Loucy (cell line): Measurements from ENCODE around the gene ELL2.

Experiments used
- H2AFZ ChIP-seq: fragments of 200-600 bp; sonication (generic); 2 replicates; pipeline ENCODE4 v1.6.0; 2016; ENCODE audit warnings: antibody characterized with exemption, mild to moderate bottlenecking, low read length, moderate library complexity
- H3F3A ChIP-seq: fragments of 200-600 bp; 2 replicates; pipeline ENCODE4 v1.6.0; 2016; ENCODE audit warnings: antibody characterized with exemption, low read depth, mild to moderate bottlenecking
- H3K27me3 ChIP-seq: fragments of 200-600 bp; sonication (generic); 2 replicates; pipeline ENCODE4 v1.6.1; 2014; ENCODE audit warnings: low read length, mild to moderate bottlenecking; ENCODE audit not compliant: insufficient read depth, poor library complexity, severe bottlenecking
- H3K36me3 ChIP-seq: fragments of 200-600 bp; sonication (generic); 2 replicates; pipeline ENCODE4 v1.6.1; 2016; ENCODE audit warnings: low read length; ENCODE audit not compliant: insufficient read depth
- H3K4me1 ChIP-seq: fragments of 200-600 bp; sonication (generic); 2 replicates; pipeline ENCODE4 v1.5.1; 2014; ENCODE audit warnings: low read length, mild to moderate bottlenecking; ENCODE audit not compliant: insufficient read depth, poor library complexity, severe bottlenecking
- H3K4me2 ChIP-seq: fragments of 200-600 bp; sonication (generic); 2 replicates; pipeline ENCODE4 v1.6.0; 2014; ENCODE audit warnings: antibody characterized with exemption, low read length, low read depth, mild to moderate bottlenecking; ENCODE audit not compliant: poor library complexity, severe bottlenecking
- H3K4me3 ChIP-seq: fragments of 200-600 bp; sonication (generic); 2 replicates; pipeline ENCODE4 v1.5.1; 2014; ENCODE audit warnings: low read length, mild to moderate bottlenecking, mixed read lengths; ENCODE audit not compliant: poor library complexity, severe bottlenecking
- H3K79me2 ChIP-seq: fragments of 200-600 bp; sonication (generic); 2 replicates; pipeline ENCODE4 v1.6.1; 2014; ENCODE audit warnings: low read length; ENCODE audit not compliant: insufficient read depth
- H3K9ac ChIP-seq: fragments of 200-600 bp; sonication (generic); 2 replicates; pipeline ENCODE4 v1.6.0; 2014; ENCODE audit warnings: mild to moderate bottlenecking, low read depth, low read length, moderate library complexity; ENCODE audit not compliant: poor library complexity, severe bottlenecking
- H3K9me2 ChIP-seq: fragments of 200-600 bp; sonication (generic); replicated peaks from 2 replicates; pipeline ENCODE4 v1.6.1; 2016; ENCODE audit warnings: low read depth, low read length, mixed read lengths
- H3K9me3 ChIP-seq: fragments of 200-600 bp; sonication (generic); 2 replicates; pipeline ENCODE4 v1.6.1; 2014; ENCODE audit warnings: mild to moderate bottlenecking, antibody characterized with exemption, low read length, low read depth; ENCODE audit not compliant: insufficient read depth
- H4K20me1 ChIP-seq: fragments of 200-600 bp; sonication (generic); 2 replicates; pipeline ENCODE4 v1.6.0; 2014; ENCODE audit warnings: antibody characterized with exemption, low read length, mild to moderate bottlenecking; ENCODE audit not compliant: insufficient read depth, poor library complexity, severe bottlenecking
- EZH2phosphoT487 ChIP-seq: fragments of 200-600 bp; IDR thresholded peaks from 2 replicates; pipeline ENCODE4 v1.6.1; 2018; ENCODE audit warnings: antibody characterized with exemption, mild to moderate bottlenecking, moderate library complexity, borderline replicate concordance
- TF ChIP-seq, protein P1 (sequence below): fragments of 200-600 bp; sonication (generic); conservative IDR thresholded peaks from 2 replicates; pipeline ENCODE4 v1.5.1; 2014; ENCODE audit warnings: mild to moderate bottlenecking, antibody characterized with exemption, low read length

ELL2 gene

DNA sequence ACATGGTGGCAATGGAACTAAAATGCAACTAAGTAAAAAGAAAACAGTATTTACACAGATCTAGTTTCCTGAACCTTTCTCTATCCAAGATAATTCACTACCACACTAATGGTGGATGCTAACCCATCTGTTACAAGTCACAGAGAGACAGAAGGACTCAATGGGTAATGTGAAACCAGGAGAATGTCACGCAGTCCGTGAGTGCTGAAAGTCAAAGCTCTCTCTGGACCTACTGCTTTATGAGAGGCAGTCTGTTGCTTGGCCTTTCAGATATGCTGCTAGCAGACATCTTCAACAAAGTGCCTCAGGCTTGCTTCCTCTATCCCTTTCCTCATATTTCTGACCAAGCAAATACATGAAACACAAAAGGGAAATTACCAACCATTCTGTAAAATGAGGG is 70.2 kb downstream of the ELL2 start:
- no peaks in the 10 kb centered on the region for H3K9me2 ChIP-seq
- no peaks in the 10 kb centered on the region for H3K4me1 ChIP-seq
- no peak overlapping the region for H2AFZ ChIP-seq
- no peak overlapping the region for H3K4me2 ChIP-seq
- TF ChIP-seq, protein P1, sequence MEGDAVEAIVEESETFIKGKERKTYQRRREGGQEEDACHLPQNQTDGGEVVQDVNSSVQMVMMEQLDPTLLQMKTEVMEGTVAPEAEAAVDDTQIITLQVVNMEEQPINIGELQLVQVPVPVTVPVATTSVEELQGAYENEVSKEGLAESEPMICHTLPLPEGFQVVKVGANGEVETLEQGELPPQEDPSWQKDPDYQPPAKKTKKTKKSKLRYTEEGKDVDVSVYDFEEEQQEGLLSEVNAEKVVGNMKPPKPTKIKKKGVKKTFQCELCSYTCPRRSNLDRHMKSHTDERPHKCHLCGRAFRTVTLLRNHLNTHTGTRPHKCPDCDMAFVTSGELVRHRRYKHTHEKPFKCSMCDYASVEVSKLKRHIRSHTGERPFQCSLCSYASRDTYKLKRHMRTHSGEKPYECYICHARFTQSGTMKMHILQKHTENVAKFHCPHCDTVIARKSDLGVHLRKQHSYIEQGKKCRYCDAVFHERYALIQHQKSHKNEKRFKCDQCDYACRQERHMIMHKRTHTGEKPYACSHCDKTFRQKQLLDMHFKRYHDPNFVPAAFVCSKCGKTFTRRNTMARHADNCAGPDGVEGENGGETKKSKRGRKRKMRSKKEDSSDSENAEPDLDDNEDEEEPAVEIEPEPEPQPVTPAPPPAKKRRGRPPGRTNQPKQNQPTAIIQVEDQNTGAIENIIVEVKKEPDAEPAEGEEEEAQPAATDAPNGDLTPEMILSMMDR, result no peak
- TF ChIP-seq EZH2phosphoT487, result no peak
- H3K4me3 ChIP-seq, result no peak overlapping the region
- H3K27me3 ChIP-seq, result no peaks in the 10 kb centered on the region
- no peak overlapping the region for H3K9ac ChIP-seq
- no peaks in the 10 kb centered on the region for H3K9me3 ChIP-seq
- H3K79me2 ChIP-seq, result no peaks in the 10 kb centered on the region
- no peaks in the 10 kb centered on the region for H4K20me1 ChIP-seq
- no peaks in the 10 kb centered on the region for H3K36me3 ChIP-seq
- no peaks in the 10 kb centered on the region for H3F3A ChIP-seq

DNA sequence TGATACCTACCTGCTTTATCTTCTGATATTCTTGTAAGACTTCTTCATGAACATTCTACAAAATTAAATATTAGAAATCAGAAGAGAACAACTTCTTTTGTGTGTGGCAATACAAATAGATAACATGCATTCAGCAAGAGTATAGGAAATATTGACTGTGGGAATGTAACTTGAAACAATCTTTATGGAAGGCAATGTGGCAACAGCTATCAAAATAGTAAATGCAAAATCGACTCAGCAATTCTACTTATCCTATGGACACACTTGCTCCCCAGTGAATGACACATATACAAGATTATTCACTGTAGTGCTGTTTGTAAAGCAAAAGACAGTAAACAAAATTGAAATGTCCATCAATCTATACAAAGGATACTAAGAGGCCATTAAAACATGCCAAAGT is 72.6 kb downstream of the ELL2 start:
- Histone ChIP-seq H3K27me3 (no peaks in the 10 kb centered on the region), H3F3A (no peaks in the 10 kb centered on the region), H3K4me2 (no peak overlapping the region), H2AFZ (no peak overlapping the region), H3K9me3 (no peaks in the 10 kb centered on the region), H3K9me2 (no peaks in the 10 kb centered on the region), H3K79me2 (no peaks in the 10 kb centered on the region), H3K36me3 (no peaks in the 10 kb centered on the region), H4K20me1 (no peaks in the 10 kb centered on the region), H3K9ac (no peak overlapping the region), H3K4me3 (no peak overlapping the region), H3K4me1 (no peaks in the 10 kb centered on the region)
- no peak for TF ChIP-seq EZH2phosphoT487
- TF ChIP-seq, protein P1, result no peak

DNA sequence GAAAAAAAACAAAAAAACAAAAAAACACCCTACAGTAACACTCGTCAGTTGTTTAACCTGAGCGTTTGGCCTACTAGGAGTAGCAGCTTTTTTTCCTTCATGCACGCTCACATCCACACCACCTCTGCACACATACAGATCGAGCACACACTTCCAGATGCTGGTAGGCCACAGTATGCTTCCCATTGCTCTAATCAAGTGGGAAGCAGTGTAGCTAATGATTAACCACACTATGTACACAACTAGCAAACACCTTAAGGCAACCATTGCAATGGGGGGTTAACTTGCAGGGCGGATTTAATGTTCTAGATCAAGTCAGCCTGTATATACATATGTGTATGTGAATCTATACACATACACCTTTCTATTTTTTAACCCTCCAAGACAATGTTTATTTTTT is 73.7 kb downstream of the ELL2 start:
- H3K27me3 ChIP-seq, result no peaks in the 10 kb centered on the region
- no peaks in the 10 kb centered on the region for H3F3A ChIP-seq
- no peak overlapping the region for H2AFZ ChIP-seq
- no peak overlapping the region for H3K4me2 ChIP-seq
- no peaks in the 10 kb centered on the region for H3K36me3 ChIP-seq
- H3K9ac ChIP-seq, result no peak overlapping the region
- H3K4me1 ChIP-seq, result no peaks in the 10 kb centered on the region
- H3K9me3 ChIP-seq, result no peaks in the 10 kb centered on the region
- H3K4me3 ChIP-seq, result no peak overlapping the region
- no peaks in the 10 kb centered on the region for H3K79me2 ChIP-seq
- no peaks in the 10 kb centered on the region for H3K9me2 ChIP-seq
- TF ChIP-seq, protein P1, result no peak
- TF ChIP-seq EZH2phosphoT487, result no peak
- H4K20me1 ChIP-seq, result no peaks in the 10 kb centered on the region
